Neural cell (in vitro differentiated cells): ENCODE measurements around the gene MRC2.

Source experiments
- CTCF ChIP-seq: fragments of 450-650 bp; IDR thresholded peaks from 2 replicates; pipeline ENCODE4 v1.5.1; 2014; ENCODE audit warnings: antibody characterized with exemption, mild to moderate bottlenecking, moderate library complexity; ENCODE audit not compliant: poor library complexity, severe bottlenecking
- EP300 ChIP-seq: fragments of 450-650 bp; conservative IDR thresholded peaks from 2 replicates; pipeline ENCODE4 v1.6.1; 2014; ENCODE audit warnings: antibody characterized with exemption, mild to moderate bottlenecking, moderate library complexity; ENCODE audit not compliant: poor library complexity, severe bottlenecking
- EZH2 ChIP-seq: fragments of 200-600, 300-800 bp; shearing (Covaris generic), sonication (generic); IDR thresholded peaks from 2 replicates; pipeline ENCODE4 v1.6.1; 2014; ENCODE audit warnings: antibody characterized with exemption, low read length, borderline replicate concordance, mild to moderate bottlenecking; ENCODE audit not compliant: insufficient read depth, poor library complexity, severe bottlenecking
- POLR2AphosphoS5 ChIP-seq: IDR thresholded peaks from 2 replicates; pipeline ENCODE4 v1.6.1; 2012
- REST ChIP-seq: IDR thresholded peaks from 2 replicates; pipeline ENCODE4 v1.6.1; 2012; ENCODE audit warnings: borderline replicate concordance
- TAF1 ChIP-seq: IDR thresholded peaks from 2 replicates; pipeline ENCODE4 v1.6.1; 2012; ENCODE audit warnings: low read depth

- TF ChIP-seq CTCF: no peak
- no peak for TF ChIP-seq TAF1
- no peak for TF ChIP-seq REST
- no peak for TF ChIP-seq EZH2
- TF ChIP-seq EP300: no peak
- no peak for TF ChIP-seq POLR2AphosphoS5
These were observed 33.2 kb downstream of the MRC2 start for GRCh38 chr17:62660629-62661118.
